Measurements from ENCODE around the gene LEF1. TPM values are rescaled to one million over a fixed set of nuclear protein-coding genes. Genes with fewer than 3 reads are reported as not detected.

Gene LEF1
- total and polyA plus RNA-seq, 2 of the 8 experiments (the other 6 are each of a cell fraction or from before 2014, with no cell fraction given) = 2.6 to 5.2 TPM

DNA sequence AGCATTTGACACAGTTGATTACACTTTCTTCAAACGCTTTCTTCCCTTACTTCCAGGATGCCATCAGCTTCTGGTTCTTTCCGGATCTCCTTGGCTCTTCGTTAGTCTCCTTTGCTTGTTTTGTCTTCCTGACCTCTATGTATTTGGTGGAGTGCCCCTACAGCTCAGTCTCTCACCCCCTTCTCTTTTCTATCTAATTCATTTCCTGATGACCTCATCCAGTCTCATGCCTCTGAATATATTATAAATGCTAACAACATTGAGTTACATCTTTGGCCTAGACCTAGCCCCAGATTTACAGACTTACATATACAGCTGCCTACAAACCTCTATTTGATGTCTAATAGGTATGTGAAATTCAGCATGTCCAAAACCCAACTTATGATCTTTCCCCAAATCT, 16.5 kb upstream of the LEF1 start:
- no peak overlapping the region for H2BK20ac ChIP-seq (ENCODE audit: low read length)
- H3K23ac ChIP-seq (ENCODE audit: insufficient read length) = no peak overlapping the region
- TF ChIP-seq SUZ12 (IDR thresholded peaks at IDR 0.05; ENCODE audit: low read length) (no peak), TAF7 (optimal IDR thresholded peaks at IDR 0.05; ENCODE audit: borderline replicate concordance, low read depth, low read length) (no peak), JUN (IDR thresholded peaks at IDR 0.05; ENCODE audit: low read depth, low read length) (no peak), PHF8 (conservative IDR thresholded peaks at IDR 0.05; ENCODE audit: low read depth, low read length) (no peak), KDM5A (IDR thresholded peaks at IDR 0.05; ENCODE audit: low read length) (no peak), CEBPB (IDR thresholded peaks at IDR 0.05; ENCODE audit: low read depth, low read length) (no peak), RXRA (IDR thresholded peaks at IDR 0.05; ENCODE audit: insufficient read depth, low read depth, low read length) (no peak), RBBP5 (IDR thresholded peaks at IDR 0.05; ENCODE audit: borderline replicate concordance, low read depth, low read length) (no peak), CREB1 (IDR thresholded peaks at IDR 0.05) (no peak), BCL11A (IDR thresholded peaks at IDR 0.05; ENCODE audit: low read depth in 2 of 2, low read length in 2 of 2) (no peak), TEAD4 (IDR thresholded peaks at IDR 0.05; ENCODE audit: low read depth, low read length) (no peak), NANOG (IDR thresholded peaks at IDR 0.05; ENCODE audit: insufficient read depth, low read depth, low read length, poor library complexity, severe bottlenecking) (no peak), SP4 (IDR thresholded peaks at IDR 0.05; ENCODE audit: low read length) (no peak)
- H3K4ac ChIP-seq (replicated peaks; ENCODE audit: insufficient read length, low read depth, low read length) = no peak overlapping the region
- H4K91ac ChIP-seq (replicated peaks; ENCODE audit: insufficient read length, low read length) = no peak overlapping the region
- no peak overlapping the region for H2BK5ac ChIP-seq (ENCODE audit: low read depth, low read length)
- H3K27me3 ChIP-seq (replicated peaks in 1 of 4; ENCODE audit: control insufficient read depth in 3 of 4, extremely low read depth in 1 of 4, insufficient read depth in 3 of 4, low read length in 3 of 4) = peaks cover 0 to 4% (median 0%) of the 10 kb centered on the region in 4 experiments; a peak in 4 of 7 replicates
- H3K23me2 ChIP-seq (ENCODE audit: low read depth, low read length) = no peaks in the 10 kb centered on the region
- no peak overlapping the region for H2BK120ac ChIP-seq (replicated peaks; ENCODE audit: low read depth, low read length)
- no peak overlapping the region for H3K27ac ChIP-seq (ENCODE audit: low read depth, low read length)
- H3K18ac ChIP-seq (ENCODE audit: extremely low read depth, low read length) = no peak overlapping the region
- no peak overlapping the region for H2AFZ ChIP-seq (ENCODE audit: low read length)
- no peak overlapping the region for H3K56ac ChIP-seq (replicated peaks; ENCODE audit: insufficient read length, low read depth, low read length)
- H4K20me1 ChIP-seq (replicated peaks in 1 of 2; ENCODE audit: control insufficient read depth in 1 of 2, insufficient read depth in 2 of 2, low read length in 2 of 2) = no peaks in the 10 kb centered on the region
- no peak overlapping the region for H3K4me2 ChIP-seq (ENCODE audit: insufficient read depth in 1 of 2, low read depth in 2 of 2, low read length in 2 of 2)
- H3K14ac ChIP-seq (ENCODE audit: insufficient read length) = no peak overlapping the region
- H3K9me3 ChIP-seq (ENCODE audit: insufficient read depth in 2 of 2, low read depth in 1 of 2, low read length in 1 of 2) = no peaks in the 10 kb centered on the region
- no peak overlapping the region for H2BK12ac ChIP-seq (ENCODE audit: low read depth, low read length)
- H2BK15ac ChIP-seq (ENCODE audit: low read length) = no peak overlapping the region
- no peak overlapping the region for H4K5ac ChIP-seq (ENCODE audit: insufficient read length, low read depth, low read length)
- H3K79me1 ChIP-seq (ENCODE audit: low read depth, low read length) = no peaks in the 10 kb centered on the region; the same call in 1 of the 2 replicates
- ChIA-PET POLR2A (ENCODE audit: partially characterized antibody) (no interaction called here), CTCF (ENCODE audit: partially characterized antibody) (interaction anchor here (0.6 to 1.2 kb wide), 4 partner anchors 12 to 165 kb away, joined by 3 to 6 read pairs (median 3); no protein-coding TSS in a partner anchor)
- no peaks in the 10 kb centered on the region for H3K79me2 ChIP-seq (ENCODE audit: control insufficient read depth in 1 of 2, insufficient read depth in 2 of 2, low read length in 2 of 2)
- H2AK5ac ChIP-seq (ENCODE audit: low read depth, low read length) = no peak overlapping the region
- FAIRE-seq (peak; percentile 39), DNase-seq (ENCODE audit: low read depth in 1 of 2, low spot score in 2 of 2) (no peak)
- H4K8ac ChIP-seq (ENCODE audit: extremely low read depth, insufficient read depth, low read length) = no peak overlapping the region
- no peak overlapping the region for H3K4me3 ChIP-seq (ENCODE audit: extremely low read depth in 1 of 4, insufficient read depth in 2 of 4, low read depth in 3 of 4, low read length in 4 of 4)
- H3K36me3 ChIP-seq (ENCODE audit: control insufficient read depth in 2 of 4, insufficient read depth in 4 of 4, low read length in 3 of 4) = no peaks in the 10 kb centered on the region
- WGBS, 2 experiments (ENCODE audit: extremely low coverage in 1 of 2, insufficient coverage in 1 of 2, insufficient read length in 1 of 2, insufficient replicate concordance in 2 of 2, low coverage in 1 of 2, low lambda C conversion rate in 2 of 2, missing lambda C conversion rate in 1 of 2) = 84% methylated on average over 3 of the region's 3 CpGs; no CpG with 5 or more reads in 1 of the 2 experiments
- H3K4me1 ChIP-seq (replicated peaks in 1 of 4; ENCODE audit: control insufficient read depth in 3 of 4, insufficient read depth in 4 of 4, low read length in 3 of 4) = peaks cover 0 to 7% (median 1%) of the 10 kb centered on the region in 4 experiments; a peak in 3 of 7 replicates
- H3K9ac ChIP-seq (replicated peaks in 1 of 4; ENCODE audit: extremely low read depth in 1 of 4, low read depth in 3 of 4, low read length in 3 of 4) = no peak overlapping the region

Data from H1 (cell line).